GM19025 (cell line): Measurements from ENCODE around the gene GATA5.

Experiments used
- ATAC-seq: cut with Tn5 transposase; IDR thresholded peaks from one replicate; pipeline ENCODE4 v1.9.1; 2021; ENCODE audit warnings: mild to moderate bottlenecking, low read depth, moderate library complexity; ENCODE audit not compliant: unreplicated experiment

Gene GATA5

DNA sequence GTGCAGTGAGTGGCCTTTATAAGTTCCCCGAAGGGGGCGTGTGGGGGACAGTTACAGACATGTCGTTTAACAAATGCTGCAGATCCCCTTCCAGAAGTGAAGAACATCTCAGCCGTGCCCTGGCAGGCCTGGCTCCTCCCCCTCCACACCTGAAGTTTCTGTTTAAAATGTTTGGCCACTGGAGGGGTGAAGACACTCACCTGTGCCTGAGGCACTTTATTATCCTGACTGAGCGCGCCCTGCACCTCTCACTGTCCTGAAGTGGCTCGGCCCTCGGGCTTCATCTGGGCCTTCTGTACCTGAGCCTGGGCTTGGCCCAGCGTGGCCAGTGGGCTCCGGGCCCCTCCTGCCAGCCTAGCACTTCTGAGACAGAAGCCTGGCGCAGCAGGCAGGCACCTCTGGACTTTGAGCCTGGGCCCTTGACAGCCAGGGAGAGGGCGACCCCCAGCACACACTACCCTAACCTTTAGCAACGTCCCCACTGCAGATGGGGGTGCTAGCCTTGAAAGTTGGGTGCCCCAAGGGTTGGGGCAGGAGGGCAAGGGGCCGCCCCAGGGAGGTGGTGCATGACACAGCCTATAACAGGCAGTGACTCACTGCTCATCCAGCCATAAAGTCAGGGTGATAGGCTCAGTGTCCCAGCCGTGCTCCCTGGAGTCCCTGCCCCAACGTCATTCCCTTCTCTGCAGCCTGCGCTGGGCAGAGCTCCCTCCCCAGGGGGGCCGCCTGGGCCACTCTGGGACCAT, 13.6 kb upstream of the GATA5 start:
- no peak for ATAC-seq

- no peak for ATAC-seq
Observed at GRCh38 chr20:62488470-62488869, 12.7 kb upstream of the GATA5 start.

GRCh38 chr20:62487561-62488354, 12.0 kb upstream of the GATA5 start:
- ATAC-seq, result no peak

DNA sequence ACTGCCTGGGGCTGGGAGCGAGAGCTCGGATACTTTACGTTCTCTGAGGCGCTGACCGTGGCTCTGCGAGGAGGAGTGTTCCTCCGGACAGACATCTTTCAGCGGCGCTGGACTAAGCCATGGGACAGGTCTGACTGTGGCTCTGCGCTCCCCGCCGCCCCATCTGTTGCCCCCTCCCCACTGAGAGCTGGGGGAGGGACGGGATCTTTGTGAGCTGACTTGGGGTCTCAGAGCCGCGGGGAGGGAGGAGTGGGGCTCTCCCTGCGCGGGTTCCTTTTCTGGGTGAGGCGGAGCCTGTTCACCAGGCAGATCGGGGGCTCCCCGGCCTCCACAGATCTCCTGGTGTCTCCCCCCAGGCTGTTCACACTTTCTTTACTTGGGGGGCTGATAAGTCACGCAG, 11.3 kb upstream of the GATA5 start:
- no peak for ATAC-seq

DNA sequence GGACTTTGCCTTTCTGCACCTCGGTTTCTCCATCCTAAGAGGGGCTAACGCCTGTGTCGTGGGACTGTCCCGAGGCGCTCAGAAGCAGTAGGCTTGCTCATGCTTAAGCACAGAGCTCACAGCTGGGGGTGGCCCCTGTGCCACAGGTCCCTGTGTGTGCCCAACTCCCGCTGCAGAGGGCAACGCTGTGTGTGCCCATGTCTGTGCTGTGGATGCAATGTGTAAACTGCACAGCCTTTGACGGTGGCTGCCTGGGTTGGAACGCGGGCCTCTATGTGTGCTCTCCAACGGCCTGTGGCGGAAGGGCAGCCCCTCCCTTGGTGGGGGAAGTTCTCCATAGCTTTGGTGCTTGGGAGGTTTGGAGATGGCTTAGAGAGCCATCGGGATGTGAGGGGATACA, 10.7 kb upstream of the GATA5 start:
- no peak for ATAC-seq

DNA sequence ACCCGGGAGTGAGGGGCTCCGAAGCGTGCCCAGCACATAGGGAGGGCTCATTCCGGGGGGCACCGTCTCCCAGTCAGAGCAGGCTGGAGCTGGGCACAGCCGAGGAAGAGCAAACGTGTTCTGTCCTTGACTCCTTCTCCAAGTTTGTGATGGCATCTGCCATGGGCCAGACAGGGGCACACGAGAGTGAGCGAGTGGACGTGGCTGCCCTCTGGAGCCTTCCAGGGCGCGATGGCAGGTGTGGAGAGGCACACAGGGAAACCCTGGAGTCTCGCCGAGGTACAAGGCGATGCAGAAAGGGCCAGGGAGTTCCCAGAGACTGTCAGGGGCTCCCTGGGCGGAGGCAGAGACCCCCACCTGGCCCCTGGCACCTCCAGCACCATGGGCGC, 9.9 kb upstream of the GATA5 start:
- ATAC-seq, result no peak

DNA sequence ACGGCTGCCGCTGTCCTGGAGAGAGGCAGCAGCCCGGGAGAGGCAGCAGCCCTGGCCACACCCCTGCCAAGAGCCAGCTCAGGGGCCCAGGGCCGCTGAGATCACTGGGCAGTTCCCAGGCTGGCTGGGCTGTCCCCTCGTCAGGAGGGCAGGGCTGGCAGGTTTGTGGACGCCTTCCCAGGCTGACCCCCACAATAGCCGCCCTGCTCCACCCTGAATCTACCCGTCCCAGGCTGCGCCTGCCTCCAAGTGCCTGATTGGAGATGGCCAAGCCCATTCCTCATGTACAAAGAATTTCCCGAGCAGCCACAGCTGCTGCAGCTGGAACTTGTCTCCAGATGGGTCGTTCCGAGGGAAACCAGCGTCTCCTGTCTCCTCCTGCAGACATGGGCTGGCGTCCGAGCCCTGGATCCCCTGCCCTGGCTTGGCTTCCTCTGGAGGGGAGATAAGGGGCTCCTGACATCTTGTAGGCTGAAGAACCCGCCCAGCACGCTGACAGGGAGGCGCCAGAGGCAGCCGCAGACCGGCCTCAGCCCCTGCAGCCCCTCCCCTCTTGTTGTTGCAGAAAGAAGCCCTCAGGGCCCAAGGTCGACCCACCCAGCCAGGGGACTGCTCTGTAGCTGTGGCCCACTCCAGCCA, 9.4 kb upstream of the GATA5 start:
- no peak for ATAC-seq

DNA sequence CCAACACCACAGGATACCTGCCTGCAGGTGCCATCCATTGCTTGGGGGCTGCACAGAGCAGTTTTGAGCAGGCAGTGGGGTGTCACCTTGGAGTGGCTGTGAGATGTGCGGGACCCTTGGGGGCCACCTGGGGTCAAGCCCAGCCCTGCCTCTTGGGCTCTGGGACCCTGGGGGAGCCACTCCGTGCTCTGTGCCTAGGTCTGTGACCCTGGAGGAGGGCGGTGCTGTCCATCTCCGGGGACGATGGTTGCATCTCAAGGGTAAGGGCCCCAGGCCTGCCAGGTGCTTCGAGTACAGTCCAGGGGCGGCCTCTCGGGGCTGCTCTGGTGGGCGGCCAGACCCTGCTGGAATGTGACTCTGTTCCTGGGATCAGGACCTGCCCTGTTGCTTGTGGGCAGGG, 8.7 kb upstream of the GATA5 start:
- ATAC-seq, result no peak

DNA sequence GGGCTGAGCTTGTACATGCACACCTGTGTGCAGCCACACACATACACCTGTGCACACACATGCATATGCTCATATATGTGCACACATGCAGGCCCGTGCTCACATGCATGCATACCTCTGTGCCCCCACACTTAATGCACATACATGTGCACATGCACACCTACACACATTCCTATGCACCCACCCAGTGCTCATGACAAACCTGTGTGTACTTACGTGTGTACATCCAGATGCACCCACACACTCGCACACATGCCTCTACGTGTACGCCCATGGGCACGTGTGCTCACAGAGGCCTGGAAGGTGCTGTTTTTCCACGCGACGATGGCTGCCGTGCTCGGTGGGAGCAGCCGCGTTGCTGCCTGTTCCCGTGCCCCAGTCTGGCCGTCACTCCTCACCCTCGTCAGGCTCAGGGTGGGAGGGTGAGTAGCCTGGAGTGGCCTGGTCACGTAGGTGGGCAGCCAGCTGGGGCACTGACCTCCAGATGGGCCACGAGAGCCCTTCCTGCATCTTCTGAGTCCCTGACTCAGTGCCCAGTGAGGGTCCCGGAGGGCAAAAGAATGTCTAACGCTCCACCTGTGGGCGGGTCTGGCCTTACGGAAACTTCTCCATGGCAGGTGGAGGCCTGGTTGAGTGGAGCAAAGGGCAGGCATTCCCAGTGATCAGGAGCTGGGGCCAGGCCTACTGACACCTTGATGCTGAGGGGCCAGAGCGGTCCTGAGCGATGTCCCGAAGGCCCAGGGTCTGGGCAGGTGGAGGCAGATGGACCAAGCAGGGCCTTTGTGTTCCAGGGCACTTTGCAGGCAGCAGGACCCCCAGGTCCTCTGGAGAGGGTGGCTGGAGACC, 8.0 kb upstream of the GATA5 start:
- no peak for ATAC-seq

- no peak for ATAC-seq
Observed at GRCh38 chr20:62482974-62483373, 7.2 kb upstream of the GATA5 start.

DNA sequence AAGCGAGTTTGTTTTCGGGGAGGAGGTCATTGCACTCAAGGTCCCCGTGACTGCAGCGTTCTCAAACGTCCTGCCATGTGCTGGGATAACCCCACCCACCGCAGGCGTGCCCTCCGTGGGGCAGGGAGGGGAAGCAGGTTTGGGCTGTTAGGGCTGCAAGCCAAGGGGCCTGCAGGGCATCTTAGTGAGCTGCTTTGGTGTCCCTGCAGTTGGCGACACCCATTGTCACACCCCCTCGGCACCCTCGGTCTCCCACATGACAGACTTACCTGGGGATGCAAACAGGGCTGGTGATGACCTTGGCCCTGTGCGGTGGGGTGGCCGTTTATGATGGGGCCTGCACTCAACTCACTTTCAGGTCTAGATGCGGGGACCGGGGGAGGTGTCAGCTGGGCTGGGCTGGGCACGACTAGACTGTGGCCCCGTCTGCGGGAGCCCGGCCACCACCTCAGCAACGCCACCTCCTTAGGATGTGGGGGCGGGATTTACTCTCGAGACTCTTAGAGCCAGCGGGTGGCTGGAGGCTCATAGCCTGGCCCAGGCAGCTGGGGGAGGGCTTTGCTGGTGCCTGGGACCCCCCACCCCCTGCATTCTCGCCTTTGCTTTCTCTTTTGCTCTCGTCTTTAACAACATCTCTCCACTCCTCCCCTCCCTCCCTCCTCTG, 6.5 kb upstream of the GATA5 start:
- no peak for ATAC-seq

GRCh38 chr20:62481425-62482145, 5.8 kb upstream of the GATA5 start:
- no peak for ATAC-seq

GRCh38 chr20:62480318-62480717, 4.5 kb upstream of the GATA5 start:
- ATAC-seq, result no peak

DNA sequence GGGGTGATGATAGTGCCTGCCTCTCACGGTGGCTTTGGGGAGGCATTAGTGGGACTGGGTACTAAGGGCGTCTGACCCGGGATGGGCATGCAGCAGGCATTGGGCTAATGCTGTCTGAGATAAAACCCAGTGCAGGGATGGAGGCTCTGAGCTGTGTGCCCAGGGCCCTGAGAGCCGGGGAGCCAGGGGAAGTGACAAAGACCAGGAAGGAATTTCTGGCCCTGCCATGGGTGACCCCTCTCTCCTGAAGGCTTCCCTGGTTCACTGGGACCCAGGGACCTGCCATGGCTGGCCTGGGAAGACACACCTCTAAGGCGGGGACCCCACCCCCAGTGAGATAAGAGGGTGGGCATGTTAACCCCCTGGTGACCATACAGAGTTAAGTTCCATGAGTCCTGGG, 3.9 kb upstream of the GATA5 start:
- no peak for ATAC-seq

- no peak for ATAC-seq
Observed at GRCh38 chr20:62479156-62479555, 3.4 kb upstream of the GATA5 start.

- ATAC-seq, result no peak
Observed at GRCh38 chr20:62477669-62478455, 2.1 kb upstream of the GATA5 start.

DNA sequence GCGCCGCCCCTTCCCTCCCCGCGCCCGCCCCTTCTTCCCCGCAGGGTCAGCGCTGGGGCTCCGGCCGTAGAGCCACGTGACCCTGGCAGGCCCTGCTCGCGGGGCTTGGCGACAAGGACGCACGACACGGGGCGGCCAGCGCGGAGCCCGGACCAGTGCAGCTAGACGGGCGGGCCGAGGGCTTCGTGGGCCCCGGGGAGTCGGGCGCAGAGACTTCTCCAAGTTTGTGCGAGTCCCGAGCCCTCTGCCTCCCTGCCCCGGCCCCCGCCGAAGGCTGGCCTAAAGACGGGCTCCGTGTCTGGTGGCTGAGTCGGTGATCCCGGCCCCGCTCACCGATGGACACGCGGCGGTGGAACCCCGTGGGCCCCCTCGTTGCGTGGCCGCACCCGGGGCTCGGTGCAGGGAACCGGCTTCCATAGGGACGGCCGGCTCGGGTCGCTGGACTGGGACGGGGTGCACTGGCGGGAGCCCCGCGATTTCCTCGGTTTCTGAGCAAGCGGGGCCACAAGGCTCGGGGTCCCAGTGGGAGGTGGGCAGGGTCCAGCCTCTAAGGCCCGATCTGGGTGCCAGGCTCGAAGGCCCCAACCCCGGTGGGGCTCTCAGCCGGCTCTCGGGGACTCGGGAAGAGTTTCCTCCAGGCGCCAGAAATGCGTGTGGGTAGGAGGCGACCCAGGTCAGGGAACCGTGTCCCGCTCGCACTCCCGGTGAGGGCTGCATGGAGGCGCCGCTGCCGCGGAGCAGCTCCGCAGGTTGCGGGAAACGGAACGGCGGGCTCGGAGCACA, 452 bp upstream of the GATA5 start:
- ATAC-seq, result no peak
